Epithelial cell of prostate (primary cell): ENCODE results near the gene MLST8.

ENCODE experiments used
- DNase-seq: peaks from one replicate; pipeline ENCODE4 v3.0.0-alpha.2; 2011; ENCODE audit warnings: low read depth, low spot score
- H3K27ac ChIP-seq: fragments of 450-650 bp; 2 replicates; pipeline ENCODE4 v1.5.1; 2017; ENCODE audit warnings: mild to moderate bottlenecking

MLST8 gene

GRCh38 chr16:2205104-2205966 lies at the start of gene MLST8:
MLST8 (plus strand) TSS chr16:2205454; CDS start chr16:2206086, 632 bp downstream.
- H3K27ac ChIP-seq, result peak within 1 kb of the TSS; percentile 74
- peak; percentile 27 for DNase-seq

GRCh38 chr16:2155977-2156848 lies 49.0 kb upstream of the MLST8 start:
- H3K27ac ChIP-seq, result peak overlapping the region; percentile 90
- no peak for DNase-seq

GRCh38 chr16:2156849-2157224 lies 48.4 kb upstream of the MLST8 start:
- no peak overlapping the region for H3K27ac ChIP-seq
- DNase-seq, result no peak

- H3K27ac ChIP-seq, result no peak overlapping the region
- DNase-seq, result no peak
Measured at GRCh38 chr16:2157480-2158261, 47.6 kb upstream of the MLST8 start.

GRCh38 chr16:2158262-2158638 lies 47.0 kb upstream of the MLST8 start:
- DNase-seq, result no peak
- no peak overlapping the region for H3K27ac ChIP-seq

- DNase-seq, result no peak
- H3K27ac ChIP-seq, result no peak overlapping the region
Measured at GRCh38 chr16:2159175-2159838, 45.9 kb upstream of the MLST8 start.

GRCh38 chr16:2160915-2161551 lies 44.2 kb upstream of the MLST8 start:
- DNase-seq, result no peak
- peak overlapping the region; percentile 82 for H3K27ac ChIP-seq

GRCh38 chr16:2161911-2162310 lies 43.3 kb upstream of the MLST8 start:
- H3K27ac ChIP-seq, result peak overlapping the region; percentile 82
- DNase-seq, result no peak

- peak overlapping the region; percentile 82 for H3K27ac ChIP-seq
- DNase-seq, result no peak
Measured at GRCh38 chr16:2162676-2163118, 42.6 kb upstream of the MLST8 start.

- DNase-seq, result peak; percentile 63
- H3K27ac ChIP-seq, result peak overlapping the region; percentile 82
Measured at GRCh38 chr16:2163211-2163881, 41.9 kb upstream of the MLST8 start.

- no peak for DNase-seq
- H3K27ac ChIP-seq, result no peak overlapping the region
Measured at GRCh38 chr16:2165861-2166260, 39.4 kb upstream of the MLST8 start.

GRCh38 chr16:2166263-2167067 lies 38.8 kb upstream of the MLST8 start:
- H3K27ac ChIP-seq, result no peak overlapping the region

GRCh38 chr16:2167068-2167638 lies 38.1 kb upstream of the MLST8 start:
- no peak overlapping the region for H3K27ac ChIP-seq
- no peak for DNase-seq

More at GRCh38 chr16:2166263-2167067, 38.8 kb upstream of the MLST8 start:
- no peak for DNase-seq

- H3K27ac ChIP-seq, result no peak overlapping the region
- DNase-seq, result no peak
Measured at GRCh38 chr16:2170080-2170479, 35.2 kb upstream of the MLST8 start.

GRCh38 chr16:2170587-2171435 lies 34.4 kb upstream of the MLST8 start:
- DNase-seq, result no peak
- no peak overlapping the region for H3K27ac ChIP-seq

GRCh38 chr16:2171601-2172178 lies 33.6 kb upstream of the MLST8 start:
- no peak overlapping the region for H3K27ac ChIP-seq
- no peak for DNase-seq
